Calu3 (cell line): ENCODE results near the gene ZWILCH. TPM values are rescaled to one million over a fixed set of nuclear protein-coding genes. Genes with fewer than 3 reads are reported as not detected.

Experiments
- BruUV-seq: library from RNA; stranded (reverse); fragments of 400-500 nt; replicated peaks from 2 replicates; lab custom pipeline; 2021; lab: Mats Ljungman, UMichigan
- CTCF ChIA-PET: fragments of 300-600 bp; sonication (Branson Sonifier 250); formaldehyde crosslinking; loops from one replicate; lab custom pipeline; 2022; ENCODE audit warnings: antibody characterized with exemption; lab: Charles Lee
- DNase-seq: peaks from one replicate; pipeline ENCODE4 v3.0.0; 2022
- H3K27ac Mint-ChIP-seq: one replicate; pipeline ENCODE4 v1.8.0; 2022; ENCODE audit warnings: mixed read lengths; ENCODE audit not compliant: unreplicated experiment
- H3K27me3 Mint-ChIP-seq: one replicate; pipeline ENCODE4 v1.8.0; 2022; ENCODE audit warnings: mixed read lengths; ENCODE audit not compliant: unreplicated experiment
- H3K36me3 Mint-ChIP-seq: one replicate; pipeline ENCODE4 v1.8.0; 2022; ENCODE audit warnings: mild to moderate bottlenecking, moderate library complexity, mixed read lengths; ENCODE audit not compliant: insufficient read depth, unreplicated experiment
- H3K4me1 Mint-ChIP-seq: one replicate; pipeline ENCODE4 v1.8.0; 2022; ENCODE audit warnings: mild to moderate bottlenecking, low read depth, mixed read lengths; ENCODE audit not compliant: unreplicated experiment
- H3K4me3 Mint-ChIP-seq: one replicate; pipeline ENCODE4 v1.8.0; 2022; ENCODE audit warnings: mild to moderate bottlenecking, low read depth, moderate library complexity, mixed read lengths; ENCODE audit not compliant: unreplicated experiment
- H3K9me3 Mint-ChIP-seq: one replicate; pipeline ENCODE4 v1.8.0; 2022; ENCODE audit warnings: low read depth, mixed read lengths; ENCODE audit not compliant: unreplicated experiment
- intact Hi-C: fragments of 100-400 bp; cut with micrococcal nuclease; formaldehyde crosslinking; loops from one replicate; pipeline ENCODE4 v1.10.0; 2022; ENCODE audit not compliant: unreplicated experiment
- total RNA-seq: library from RNA; stranded (reverse); gene quantifications from 2 replicates; pipeline ENCODE4 v1.2.3, GENCODE V29; 2022
- TF ChIP-seq, protein P1 (sequence below): fragments of 200-600 bp; IDR thresholded peaks from one replicate; pipeline ENCODE4 v1.8.0; 2022; ENCODE audit warnings: antibody characterized with exemption; ENCODE audit not compliant: unreplicated experiment

The ZWILCH gene
- total RNA-seq, 1 experiment from 2014 or later: 34.5 TPM

DNA sequence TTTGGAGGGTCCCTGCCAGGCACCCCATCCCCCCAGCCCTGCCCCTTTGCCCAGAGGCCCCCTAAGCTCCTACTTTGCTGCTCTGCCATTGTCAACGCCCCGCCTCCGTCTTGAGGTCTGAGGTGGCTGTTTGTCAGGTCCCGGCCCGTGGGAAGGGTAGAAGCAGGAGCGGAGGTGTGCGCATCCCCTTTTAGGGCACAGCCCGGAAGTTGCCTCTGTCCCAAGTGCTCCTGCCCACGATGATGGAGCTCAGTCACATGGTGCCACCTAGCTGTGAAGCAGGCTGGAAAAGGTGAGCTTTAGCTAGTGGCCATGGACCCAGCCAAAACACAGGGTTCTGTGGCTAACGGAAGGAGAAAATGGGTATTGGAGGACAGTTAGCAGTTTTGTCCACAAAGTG, 89.2 kb downstream of the ZWILCH start:
- no peaks in the 10 kb centered on the region for H3K36me3 Mint-ChIP-seq
- DNase-seq: no peak
- no peak overlapping the region for H3K4me3 Mint-ChIP-seq
- TF ChIP-seq, protein P1, sequence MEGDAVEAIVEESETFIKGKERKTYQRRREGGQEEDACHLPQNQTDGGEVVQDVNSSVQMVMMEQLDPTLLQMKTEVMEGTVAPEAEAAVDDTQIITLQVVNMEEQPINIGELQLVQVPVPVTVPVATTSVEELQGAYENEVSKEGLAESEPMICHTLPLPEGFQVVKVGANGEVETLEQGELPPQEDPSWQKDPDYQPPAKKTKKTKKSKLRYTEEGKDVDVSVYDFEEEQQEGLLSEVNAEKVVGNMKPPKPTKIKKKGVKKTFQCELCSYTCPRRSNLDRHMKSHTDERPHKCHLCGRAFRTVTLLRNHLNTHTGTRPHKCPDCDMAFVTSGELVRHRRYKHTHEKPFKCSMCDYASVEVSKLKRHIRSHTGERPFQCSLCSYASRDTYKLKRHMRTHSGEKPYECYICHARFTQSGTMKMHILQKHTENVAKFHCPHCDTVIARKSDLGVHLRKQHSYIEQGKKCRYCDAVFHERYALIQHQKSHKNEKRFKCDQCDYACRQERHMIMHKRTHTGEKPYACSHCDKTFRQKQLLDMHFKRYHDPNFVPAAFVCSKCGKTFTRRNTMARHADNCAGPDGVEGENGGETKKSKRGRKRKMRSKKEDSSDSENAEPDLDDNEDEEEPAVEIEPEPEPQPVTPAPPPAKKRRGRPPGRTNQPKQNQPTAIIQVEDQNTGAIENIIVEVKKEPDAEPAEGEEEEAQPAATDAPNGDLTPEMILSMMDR: no peak
- H3K27me3 Mint-ChIP-seq: peaks cover 16% of the 10 kb centered on the region
- H3K4me1 Mint-ChIP-seq: peaks cover 22% of the 10 kb centered on the region
- intact Hi-C loops: no loop called here
- no peaks in the 10 kb centered on the region for H3K9me3 Mint-ChIP-seq
- no TSS peak for BruUV-seq
- CTCF ChIA-PET: interaction anchor here (0.7 to 1.1 kb wide), 2 partner anchors 11 to 16 kb away, joined by 3 read pairs; no protein-coding TSS in a partner anchor
- no peak overlapping the region for H3K27ac Mint-ChIP-seq

DNA sequence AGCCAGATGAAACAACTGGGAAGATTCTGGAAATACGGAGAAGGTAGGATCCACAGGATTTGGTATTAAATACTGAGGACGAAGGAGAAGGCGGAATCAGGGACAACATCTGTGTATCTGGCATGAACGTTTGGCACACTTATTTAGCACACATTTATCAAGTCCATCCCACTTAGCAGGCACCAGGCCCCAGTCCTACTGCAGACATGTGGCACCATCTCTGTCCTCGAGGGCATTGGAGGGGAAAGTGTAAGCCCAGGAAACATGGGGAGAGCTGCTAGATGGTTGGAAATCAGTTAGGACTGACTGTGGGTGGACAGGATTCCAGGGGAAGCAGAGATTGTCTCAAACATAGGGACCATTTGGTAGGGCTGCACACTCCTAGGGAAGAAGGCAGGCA, 89.7 kb downstream of the ZWILCH start:
- TF ChIP-seq, protein P1: no peak
- CTCF ChIA-PET: interaction anchor here (0.7 to 1.1 kb wide), 2 partner anchors 11 to 15 kb away, joined by 3 read pairs; no protein-coding TSS in a partner anchor
- BruUV-seq: no TSS peak
- no peak overlapping the region for H3K27ac Mint-ChIP-seq
- peaks cover 22% of the 10 kb centered on the region for H3K4me1 Mint-ChIP-seq
- H3K9me3 Mint-ChIP-seq: no peaks in the 10 kb centered on the region
- H3K27me3 Mint-ChIP-seq: peaks cover 21% of the 10 kb centered on the region
- DNase-seq: no peak
- H3K4me3 Mint-ChIP-seq: no peak overlapping the region
- intact Hi-C loops: no loop called here
- no peaks in the 10 kb centered on the region for H3K36me3 Mint-ChIP-seq

DNA sequence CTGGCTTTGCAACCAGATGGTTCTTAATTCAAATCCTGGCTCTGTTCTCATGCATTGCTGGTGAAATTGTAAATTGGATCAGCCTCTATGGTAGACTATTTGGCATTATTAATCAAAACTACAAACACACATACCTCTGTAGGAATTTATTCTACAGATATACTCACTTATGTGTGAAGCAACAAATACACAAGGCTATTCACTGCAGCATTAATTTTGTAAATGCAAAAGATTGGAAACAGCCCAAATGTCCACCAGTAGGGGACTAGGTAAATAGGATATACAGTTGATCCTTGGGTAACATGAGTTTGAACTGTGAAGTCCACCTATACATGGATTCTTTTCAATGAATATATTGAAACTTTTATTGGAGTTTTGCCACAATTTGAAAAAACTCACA, 90.2 kb downstream of the ZWILCH start:
- CTCF ChIA-PET: interaction anchor here (1.1 kb wide), 1 partner anchor 10 kb away, joined by 3 read pairs; no protein-coding TSS in a partner anchor
- Mint-ChIP-seq H3K27ac (no peak overlapping the region), H3K4me3 (no peak overlapping the region), H3K36me3 (no peaks in the 10 kb centered on the region), H3K27me3 (peaks cover 26% of the 10 kb centered on the region), H3K9me3 (no peaks in the 10 kb centered on the region), H3K4me1 (peaks cover 20% of the 10 kb centered on the region)
- no peak for DNase-seq
- TF ChIP-seq, protein P1: no peak
- intact Hi-C loops: no loop called here
- BruUV-seq: no TSS peak

- Mint-ChIP-seq H3K4me1 (peaks cover 15% of the 10 kb centered on the region), H3K27ac (no peak overlapping the region), H3K27me3 (peaks cover 33% of the 10 kb centered on the region), H3K9me3 (no peaks in the 10 kb centered on the region), H3K36me3 (no peaks in the 10 kb centered on the region), H3K4me3 (no peak overlapping the region)
- TF ChIP-seq, protein P1: no peak
- DNase-seq: no peak
- BruUV-seq: no TSS peak
- CTCF ChIA-PET: no interaction called here
- intact Hi-C loops: no loop called here
Observed at GRCh38 chr15:66595931-66596545, 90.9 kb downstream of the ZWILCH start.
